Keratinocyte (primary cell): Measurements from ENCODE around the gene TM9SF1. TPM values are rescaled to one million over a fixed set of nuclear protein-coding genes. Genes with fewer than 3 reads are reported as not detected.

Experiments used
- DNase-seq: peaks from one replicate; pipeline ENCODE4 v3.0.0-alpha.2; 2011; ENCODE audit warnings: low read depth, missing footprints, low spot score
- FAIRE-seq: peaks from 2 replicates; lab custom pipeline; 2011; peaks lifted over from hg19 to GRCh38; lab: Jason Lieb, UNC
- H2AFZ ChIP-seq: 2 replicates; pipeline ENCODE4 v1.6.0; 2012; ENCODE audit warnings: low read length, control low read depth, inconsistent platforms; ENCODE audit not compliant: control insufficient read depth
- H3K27ac ChIP-seq: 2 replicates; pipeline ENCODE4 v1.5.1; 2011; ENCODE audit warnings: low read length; ENCODE audit not compliant: control insufficient read depth, insufficient read depth
- H3K27me3 ChIP-seq: 3 replicates; pipeline ENCODE4 v1.6.0; 2011; ENCODE audit warnings: low read length; ENCODE audit not compliant: control insufficient read depth, insufficient read depth; ENCODE audit errors: extremely low read depth
- H3K36me3 ChIP-seq, 2 experiments: 2 replicates in 1 of 2; 3 replicates in 1 of 2; pipeline ENCODE4 v1.5.1; 2011; ENCODE audit warnings: low read length in 2 of 2, mild to moderate bottlenecking in 1 of 2; ENCODE audit not compliant: control insufficient read depth in 2 of 2, insufficient read depth in 2 of 2; ENCODE audit errors: extremely low read depth in 1 of 2
- H3K4me1 ChIP-seq: 3 replicates; pipeline ENCODE4 v1.5.1; 2011; ENCODE audit warnings: low read length; ENCODE audit not compliant: control insufficient read depth, insufficient read depth; ENCODE audit errors: extremely low read depth
- H3K4me2 ChIP-seq: 3 replicates; pipeline ENCODE4 v1.6.0; 2011; ENCODE audit warnings: low read depth, low read length; ENCODE audit not compliant: control insufficient read depth, insufficient read depth; ENCODE audit errors: extremely low read depth
- H3K4me3 ChIP-seq, 3 experiments: fragments of 200-600 bp in 1 of 3; sonication (generic) in 1 of 3; 2 replicates in 2 of 3; 3 replicates in 1 of 3; pipeline ENCODE4 v1.5.1; 2011 to 2016; ENCODE audit warnings: low read length in 3 of 3, mild to moderate bottlenecking in 3 of 3, control low read depth in 2 of 3, inconsistent platforms in 1 of 3, low read depth in 1 of 3, mixed read lengths in 1 of 3, mixed run types in 1 of 3, moderate library complexity in 1 of 3; ENCODE audit not compliant: control insufficient read depth in 2 of 3, insufficient read depth in 2 of 3; ENCODE audit errors: extremely low read depth in 1 of 3
- H3K79me2 ChIP-seq: 2 replicates; pipeline ENCODE4 v1.6.0; 2012; ENCODE audit warnings: low read length; ENCODE audit not compliant: control insufficient read depth, insufficient read depth
- H3K9ac ChIP-seq: 3 replicates; pipeline ENCODE4 v1.6.0; 2011; ENCODE audit warnings: low read length; ENCODE audit not compliant: control insufficient read depth, insufficient read depth; ENCODE audit errors: extremely low read depth
- H3K9me1 ChIP-seq: 3 replicates; pipeline ENCODE4 v1.6.0; 2011; ENCODE audit warnings: low read length; ENCODE audit not compliant: control insufficient read depth, insufficient read depth; ENCODE audit errors: extremely low read depth
- H3K9me3 ChIP-seq: 2 replicates; pipeline ENCODE4 v1.5.1; 2012; ENCODE audit warnings: low read depth, low read length; ENCODE audit not compliant: control insufficient read depth
- H4K20me1 ChIP-seq: 3 replicates; pipeline ENCODE4 v1.6.0; 2011; ENCODE audit warnings: low read length; ENCODE audit not compliant: control insufficient read depth, insufficient read depth; ENCODE audit errors: extremely low read depth
- EZH2 ChIP-seq: IDR thresholded peaks from one replicate; pipeline ENCODE4 v1.6.1; 2012; ENCODE audit warnings: inconsistent platforms, mild to moderate bottlenecking, low read length, moderate library complexity
- dilution Hi-C: fragments of 300-500 bp; cut with MboI; formaldehyde crosslinking; loops from one replicate; pipeline ENCODE4 v1.7.0; 2020; ENCODE audit warnings: low sequenced_read_pairs; ENCODE audit not compliant: extremely low pct_ligation_motif_present
- polyA plus RNA-seq, 5 experiments: library from polyadenylated mRNA; depleted of rRNA in 3 of 5; stranded (reverse) in 3 of 5; stranded (forward) in 1 of 5; unstranded in 1 of 5; fragments of >200 nt; gene quantifications; 1 replicate in 1 of 5; 2 replicates in 3 of 5; 3 replicates in 1 of 5; pipeline versions ENCODE4 v1.2.1 to v1.2.3, GENCODE V29; 2011 to 2012; ENCODE audit warnings: missing spikeins in 2 of 5, low read depth in 1 of 5, low replicate concordance in 1 of 5
- TF ChIP-seq, protein P1 (sequence below), 3 experiments: IDR thresholded peaks in 1 of 3; conservative IDR thresholded peaks in 1 of 3; optimal IDR thresholded peaks in 1 of 3; 2 replicates in 2 of 3; 3 replicates in 1 of 3; pipeline versions ENCODE3 to v1.5.1; 2011; ENCODE audit warnings: low read length in 3 of 3, mild to moderate bottlenecking in 3 of 3, moderate library complexity in 2 of 3, control low read depth in 1 of 3, inconsistent platforms in 1 of 3; ENCODE audit not compliant: insufficient read depth in 2 of 3; ENCODE audit errors: extremely low read depth in 1 of 3

Gene TM9SF1
- polyA plus RNA-seq, 1 donor (not counting 4 experiments of a cell fraction or from before 2014, with no cell fraction given), result 19.2 TPM

DNA sequence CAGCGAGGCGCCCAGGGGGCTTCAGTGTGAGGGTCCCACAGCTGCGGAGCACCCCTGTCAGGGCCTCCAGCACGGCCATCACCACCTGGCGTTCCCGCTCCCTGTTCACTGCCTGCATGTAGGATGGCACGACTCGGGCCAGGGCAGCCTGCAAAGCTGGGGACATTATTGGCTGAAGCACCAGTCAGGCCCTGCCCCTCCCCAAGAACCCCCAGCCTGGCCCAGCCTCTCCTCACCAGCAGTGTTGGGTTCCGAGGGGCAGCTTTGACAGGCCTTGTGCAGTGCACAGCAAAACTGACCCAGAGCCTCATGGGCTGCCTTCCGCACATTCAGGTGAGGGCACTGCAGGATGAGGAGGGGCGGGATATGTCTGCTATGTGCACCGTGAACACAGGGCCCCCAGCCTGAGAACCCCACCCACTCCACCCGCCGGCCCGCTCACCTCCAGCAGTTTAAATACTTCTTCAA is 12.2 kb downstream of the TM9SF1 start:
- no peaks in the 10 kb centered on the region for H3K9me3 ChIP-seq
- H3K36me3 ChIP-seq, result peaks cover 55 to 61% of the 10 kb centered on the region in 2 experiments
- H2AFZ ChIP-seq, result no peak overlapping the region
- H3K4me2 ChIP-seq, result no peak overlapping the region
- H3K79me2 ChIP-seq, result peaks cover 12% of the 10 kb centered on the region
- FAIRE-seq (no peak), DNase-seq (no peak)
- no peaks in the 10 kb centered on the region for H3K27me3 ChIP-seq
- no peak overlapping the region for H3K4me3 ChIP-seq
- H3K9me1 ChIP-seq, result no peaks in the 10 kb centered on the region
- no peak for TF ChIP-seq EZH2
- TF ChIP-seq, protein P1, sequence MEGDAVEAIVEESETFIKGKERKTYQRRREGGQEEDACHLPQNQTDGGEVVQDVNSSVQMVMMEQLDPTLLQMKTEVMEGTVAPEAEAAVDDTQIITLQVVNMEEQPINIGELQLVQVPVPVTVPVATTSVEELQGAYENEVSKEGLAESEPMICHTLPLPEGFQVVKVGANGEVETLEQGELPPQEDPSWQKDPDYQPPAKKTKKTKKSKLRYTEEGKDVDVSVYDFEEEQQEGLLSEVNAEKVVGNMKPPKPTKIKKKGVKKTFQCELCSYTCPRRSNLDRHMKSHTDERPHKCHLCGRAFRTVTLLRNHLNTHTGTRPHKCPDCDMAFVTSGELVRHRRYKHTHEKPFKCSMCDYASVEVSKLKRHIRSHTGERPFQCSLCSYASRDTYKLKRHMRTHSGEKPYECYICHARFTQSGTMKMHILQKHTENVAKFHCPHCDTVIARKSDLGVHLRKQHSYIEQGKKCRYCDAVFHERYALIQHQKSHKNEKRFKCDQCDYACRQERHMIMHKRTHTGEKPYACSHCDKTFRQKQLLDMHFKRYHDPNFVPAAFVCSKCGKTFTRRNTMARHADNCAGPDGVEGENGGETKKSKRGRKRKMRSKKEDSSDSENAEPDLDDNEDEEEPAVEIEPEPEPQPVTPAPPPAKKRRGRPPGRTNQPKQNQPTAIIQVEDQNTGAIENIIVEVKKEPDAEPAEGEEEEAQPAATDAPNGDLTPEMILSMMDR (optimal IDR thresholded peaks at IDR 0.05 in 1 of 3, IDR thresholded peaks at IDR 0.05 in 1 of 3, conservative IDR thresholded peaks at IDR 0.05 in 1 of 3; ENCODE audit: extremely low read depth in 1 of 3, insufficient read depth in 2 of 3, low read length in 3 of 3), result no peak
- H3K9ac ChIP-seq, result no peak overlapping the region
- no peak overlapping the region for H3K27ac ChIP-seq
- dilution Hi-C loops, result no loop called here
- H3K4me1 ChIP-seq, result peaks cover 9% of the 10 kb centered on the region
- H4K20me1 ChIP-seq, result peaks cover 12% of the 10 kb centered on the region

DNA sequence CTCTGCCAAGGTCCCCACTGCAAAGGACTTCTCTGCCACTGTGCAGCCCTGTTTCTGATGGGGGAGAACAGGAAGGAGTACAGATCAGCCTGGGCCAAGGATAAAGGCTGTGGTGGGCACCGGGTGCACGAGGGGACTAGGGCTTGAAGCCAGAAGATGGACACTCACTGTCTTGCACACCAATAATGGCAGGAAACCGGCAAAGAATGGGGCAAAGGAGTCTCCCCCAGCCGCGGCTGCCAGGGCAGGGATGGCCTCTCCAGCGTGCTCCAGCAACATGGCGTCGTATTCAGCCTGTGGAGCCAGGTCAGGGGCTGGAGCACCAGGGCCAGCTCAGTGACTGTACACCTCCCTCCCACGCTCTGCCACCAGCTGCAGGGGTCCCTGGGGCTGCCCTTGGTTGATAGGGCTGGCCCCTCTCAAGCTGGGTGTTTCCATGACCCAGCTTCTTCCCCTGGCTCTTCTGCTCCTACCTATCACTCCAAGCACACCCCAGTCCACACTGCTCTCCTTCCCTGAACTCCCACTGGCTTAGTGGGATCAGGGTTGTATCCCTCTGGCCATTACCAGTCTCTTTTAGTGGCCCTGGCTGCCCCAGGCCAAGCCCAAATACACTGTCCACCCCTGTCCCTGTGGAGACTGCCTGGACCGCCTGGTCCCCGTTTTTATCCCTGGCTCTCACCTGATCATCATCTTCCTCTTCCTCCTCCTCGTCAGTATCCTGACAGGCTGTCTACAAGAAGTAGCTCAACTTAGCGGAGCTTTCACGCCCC is 12.9 kb downstream of the TM9SF1 start:
- H3K79me2 ChIP-seq, result peaks cover 4% of the 10 kb centered on the region
- H3K4me1 ChIP-seq, result peaks cover 2% of the 10 kb centered on the region
- no peak for TF ChIP-seq EZH2
- TF ChIP-seq, protein P1 (optimal IDR thresholded peaks at IDR 0.05 in 1 of 3, IDR thresholded peaks at IDR 0.05 in 1 of 3, conservative IDR thresholded peaks at IDR 0.05 in 1 of 3; ENCODE audit: extremely low read depth in 1 of 3, insufficient read depth in 2 of 3, low read length in 3 of 3), result no peak
- no peak for FAIRE-seq
- no peak overlapping the region for H2AFZ ChIP-seq
- peaks cover 55 to 68% of the 10 kb centered on the region in 2 experiments for H3K36me3 ChIP-seq
- no peaks in the 10 kb centered on the region for H3K9me1 ChIP-seq
- no peak for DNase-seq
- H3K27ac ChIP-seq, result no peak overlapping the region
- H3K9me3 ChIP-seq, result no peaks in the 10 kb centered on the region
- dilution Hi-C loops, result no loop called here
- no peak overlapping the region for H3K9ac ChIP-seq
- H3K4me3 ChIP-seq, result no peak overlapping the region
- no peak overlapping the region for H3K4me2 ChIP-seq
- no peaks in the 10 kb centered on the region for H3K27me3 ChIP-seq
- peaks cover 12% of the 10 kb centered on the region for H4K20me1 ChIP-seq
